Mesenteric fat pad (tissue), 1 donor: ENCODE data around the gene CHADL. TPM values are rescaled to one million over a fixed set of nuclear protein-coding genes. Genes with fewer than 3 reads are reported as not detected.
"Not testable (repeated sequence)": the region's sequence is repeated elsewhere in the genome, so short reads cannot be mapped to it uniquely, and the experiment has no call there.

Experiments
- DNase-seq: peaks from one replicate; pipeline ENCODE4 v3.0.0-alpha.2; 2020; ENCODE audit warnings: low spot score
- long read RNA-seq: library from polyadenylated mRNA; unstranded; transcript quantifications from one replicate; pipeline ENCODE4 v2.0.0, GENCODE V29; 2020
- total RNA-seq: library from RNA; stranded (reverse); fragmentation: NEBNext Ultra II Directional; extraction: Animal tissue kit (Norgen Biotek cat#: 25700); gene quantifications from one replicate; pipeline ENCODE4 v1.2.1, GENCODE V29; 2021
- donor health status: DM: yes; HTN: yes; CAD: no.

The CHADL gene
- total RNA-seq: 2.9 TPM
- long read RNA-seq, partial matches to known transcripts: 9 of 11 reads
- long read RNA-seq, other reads (novel, unspliced or antisense): 2 of 11 reads

GRCh38 chr22:41240377-41241132 is at the start of gene CHADL:
TSS of gene CHADL (minus strand) at chr22:41240931. CDS start at chr22:41240881, 50 bp downstream.
- no peak for DNase-seq

DNA sequence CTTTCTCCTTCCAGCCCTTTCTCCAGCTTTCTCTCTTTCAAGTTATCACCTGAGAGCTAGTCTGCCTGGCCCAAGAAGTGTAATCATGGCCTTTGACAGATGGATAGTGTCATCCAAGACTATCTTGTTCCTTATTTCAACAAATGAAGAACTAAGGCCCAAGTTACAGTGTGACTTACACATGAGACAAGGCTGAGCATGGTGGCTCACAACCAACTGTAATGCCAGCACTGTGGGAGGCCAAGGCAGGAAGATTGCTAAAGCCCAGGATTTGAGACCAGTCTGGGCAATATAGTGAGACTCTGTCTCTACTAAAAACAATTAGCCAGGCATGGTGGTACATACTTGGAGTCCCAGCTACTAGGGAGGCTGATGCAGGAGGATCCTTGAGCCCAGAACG is 48.9 kb upstream of the CHADL start:
- no peak for DNase-seq

DNA sequence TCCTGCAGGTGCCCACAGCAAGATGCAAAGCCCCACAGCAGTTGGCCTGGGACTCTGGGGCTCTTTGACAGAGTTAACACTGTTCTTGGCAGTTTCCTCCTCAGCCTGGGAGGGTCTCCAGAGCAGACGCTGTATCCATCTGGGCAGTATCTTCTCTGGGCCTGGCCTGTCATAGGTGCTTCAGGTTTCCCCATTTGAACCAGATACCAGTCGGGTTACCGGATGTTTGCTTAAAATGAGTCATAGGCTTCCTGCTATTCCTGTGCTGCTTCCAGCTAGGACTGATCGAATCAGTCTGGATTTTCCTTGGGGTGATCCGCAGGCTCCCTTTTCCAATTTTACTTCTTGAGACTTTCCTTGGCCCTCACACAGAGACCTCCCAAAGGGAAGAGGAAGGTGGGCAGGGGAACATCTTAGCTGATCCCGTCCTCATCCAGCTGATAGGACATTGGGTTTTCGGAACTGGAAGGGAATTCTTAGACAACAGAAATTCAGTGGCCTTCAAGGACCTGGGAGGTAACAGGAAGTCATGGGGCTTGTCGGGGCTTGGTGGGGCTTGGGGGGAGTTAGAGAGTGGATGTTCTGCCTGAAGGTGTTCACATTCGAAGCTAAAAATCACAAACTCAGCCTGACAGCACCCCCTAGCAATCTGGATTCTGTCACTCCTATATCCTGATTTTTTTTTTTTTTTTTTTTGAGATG is 47.7 kb upstream of the CHADL start:
- no peak for DNase-seq

DNA sequence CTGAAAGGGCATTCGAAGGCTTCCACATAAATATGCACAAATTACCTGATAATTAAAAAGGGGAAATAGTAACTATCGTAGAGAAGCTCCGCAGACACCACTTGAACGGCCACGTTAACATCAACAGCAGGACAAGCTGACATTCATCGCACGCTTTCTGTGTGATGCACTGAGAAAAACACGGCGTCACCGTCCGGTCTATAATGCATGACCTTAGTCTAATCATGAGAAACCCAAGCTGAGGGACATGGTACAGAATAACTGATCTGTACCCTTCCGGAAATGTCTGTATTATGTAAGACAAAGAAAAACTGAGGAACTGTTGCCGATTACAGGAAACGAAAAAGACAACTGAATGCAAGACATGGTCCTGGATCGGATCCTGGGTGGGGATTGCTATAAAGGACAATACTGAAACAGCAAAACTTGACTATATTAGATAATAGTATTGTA is 45.9 kb upstream of the CHADL start:
- DNase-seq: no peak

DNA sequence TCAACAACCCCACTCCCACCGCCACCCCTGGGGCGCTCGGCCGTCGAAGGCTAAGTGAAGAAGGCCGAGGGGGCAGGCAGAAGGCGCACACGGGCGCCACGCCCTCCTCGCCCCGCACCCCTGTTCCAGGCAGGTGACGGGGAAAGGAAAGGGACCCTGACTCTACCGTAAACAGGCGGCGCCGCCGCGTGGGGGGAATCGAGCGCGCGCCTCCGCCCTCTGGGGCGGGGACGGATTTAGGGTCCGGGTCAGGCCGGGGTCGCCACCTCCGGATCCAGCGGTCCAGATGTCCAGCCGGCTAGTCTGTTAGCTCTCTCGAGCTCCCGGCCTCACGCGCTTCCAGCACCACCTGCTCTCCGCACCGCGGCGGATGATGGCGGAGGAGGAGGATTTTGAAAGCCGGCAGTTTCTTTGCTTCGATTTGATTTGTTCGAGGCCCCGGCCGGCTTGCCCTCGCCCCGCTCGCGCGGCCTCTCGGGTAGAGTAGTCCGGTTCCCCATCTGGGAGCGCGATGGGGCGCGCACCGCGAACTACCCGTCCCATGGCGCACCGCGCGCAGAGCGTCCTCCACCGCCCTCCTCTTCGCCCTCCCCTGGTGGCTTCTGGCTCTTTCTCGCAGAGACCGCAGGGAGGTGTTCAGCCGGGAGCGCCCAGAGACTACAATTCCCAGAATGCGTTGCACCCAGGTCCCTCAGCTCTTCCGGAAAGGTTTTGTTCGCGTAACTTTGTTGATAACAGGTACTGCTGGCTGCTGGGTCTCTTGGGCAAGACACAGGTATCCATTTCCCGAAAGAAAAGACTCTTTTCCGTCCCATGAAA is 45.3 kb upstream of the CHADL start, which contains the start of gene RANGAP1:
TSS of gene RANGAP1 (minus strand) at position 368 of the 819 bp plus-strand sequence. CDS start 5,143 bp downstream, outside the sequence.
- peak; percentile 100 for DNase-seq

- peak; percentile 93 for DNase-seq
Observed at GRCh38 chr22:41285441-41285819, 44.7 kb upstream of the CHADL start.

DNA sequence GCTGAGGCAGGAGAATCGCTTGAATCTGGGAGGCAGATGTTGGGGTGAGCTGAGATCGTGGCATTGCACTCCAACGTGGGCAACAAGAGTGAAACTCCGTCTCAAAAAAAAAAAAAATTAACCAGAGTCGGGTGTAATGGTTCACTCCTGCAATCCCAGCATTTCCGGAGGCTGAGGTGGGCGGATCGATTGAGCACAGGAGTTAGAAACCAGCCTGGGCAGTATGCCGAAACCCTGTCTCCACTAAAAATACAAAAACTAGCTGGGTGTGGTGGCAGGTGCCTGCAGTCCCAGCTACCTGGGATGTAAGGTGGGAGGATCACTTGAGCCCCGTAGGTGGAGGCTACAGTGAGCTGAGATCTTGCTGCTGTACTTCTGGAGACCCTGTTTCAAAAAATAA is 43.7 kb upstream of the CHADL start:
- no peak for DNase-seq

DNA sequence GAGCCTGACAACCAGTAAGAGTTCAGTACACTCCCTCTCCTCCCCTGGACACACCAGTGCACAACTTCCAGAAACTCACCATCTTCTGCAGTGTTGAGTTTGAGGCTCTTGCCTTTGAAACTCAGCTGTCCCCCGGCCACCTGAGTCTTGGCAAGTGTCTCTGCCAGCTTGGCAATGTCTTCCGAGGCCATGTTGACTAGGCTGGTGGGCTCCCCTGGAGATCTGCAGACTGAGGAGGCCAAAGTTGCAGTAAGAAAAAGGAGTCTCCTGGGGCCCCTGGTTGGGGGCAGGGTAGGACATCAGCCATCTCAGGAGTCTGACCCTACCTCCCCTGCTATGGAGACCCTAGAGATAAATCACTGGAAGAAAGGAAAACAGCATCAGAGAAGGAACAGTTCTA is 40.1 kb upstream of the CHADL start:
- DNase-seq: no peak

DNA sequence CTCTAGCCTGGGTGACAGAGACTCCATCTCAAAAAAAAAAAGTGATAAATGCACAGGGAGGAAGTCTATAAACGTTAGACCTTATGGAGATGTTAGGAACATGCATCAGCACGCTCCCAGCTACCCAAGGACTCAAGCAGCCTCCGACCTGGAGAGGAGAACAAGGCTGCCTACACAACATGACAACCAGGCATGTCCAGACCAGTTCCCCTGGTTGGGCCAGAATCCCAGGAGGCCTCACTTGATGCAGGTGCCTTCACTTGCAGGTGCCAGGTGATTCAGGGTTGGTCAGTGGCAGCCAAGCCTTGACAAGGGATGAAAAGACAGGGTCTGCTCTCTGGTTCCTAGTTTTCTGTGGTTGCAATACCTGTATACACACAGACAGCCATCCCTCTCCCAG is 39.3 kb upstream of the CHADL start:
- DNase-seq: no peak

GRCh38 chr22:41274856-41275255 is 34.1 kb upstream of the CHADL start:
- DNase-seq: no peak

DNA sequence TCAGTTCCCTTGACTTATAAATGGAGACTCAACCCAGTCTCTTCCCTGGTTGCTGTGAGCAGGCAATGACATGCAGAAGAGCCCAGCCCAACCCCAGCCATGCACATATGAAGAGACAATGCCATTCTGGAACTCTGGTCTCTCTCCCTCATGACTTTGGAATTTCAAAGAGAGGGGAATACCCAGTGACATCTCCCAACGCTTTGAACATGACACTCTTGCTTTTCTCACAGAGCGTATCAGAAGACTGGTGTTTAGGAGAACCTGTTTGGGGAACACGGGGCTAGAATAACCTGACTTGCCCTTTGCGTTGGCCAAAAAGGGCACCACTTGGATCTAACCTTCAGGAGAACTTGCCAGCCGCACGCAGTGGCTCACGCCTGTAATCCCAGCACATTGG is 32.4 kb upstream of the CHADL start:
- DNase-seq: no peak

- DNase-seq: no peak
Observed at GRCh38 chr22:41271787-41272186, 31.1 kb upstream of the CHADL start.

DNA sequence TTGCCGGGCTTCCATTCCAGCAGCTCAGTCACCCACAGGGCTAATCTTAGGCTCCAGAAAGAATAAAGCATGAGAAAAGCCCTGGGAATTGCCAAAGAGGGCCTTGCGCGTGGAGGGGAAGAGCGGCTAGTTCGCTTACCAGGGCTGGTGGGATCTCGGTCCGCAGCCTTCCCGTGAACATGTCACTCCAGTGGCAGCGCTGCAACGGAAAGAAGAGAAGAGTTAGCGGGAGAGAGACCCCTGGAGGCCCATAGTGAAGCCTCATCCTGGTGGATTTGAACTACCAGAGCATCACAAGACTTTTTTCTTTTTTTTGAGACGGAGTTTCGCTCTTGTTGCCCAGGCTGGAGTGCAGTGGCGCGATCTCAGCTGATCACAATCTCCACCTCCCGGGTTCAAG is 27.2 kb upstream of the CHADL start:
- no peak for DNase-seq

GRCh38 chr22:41264408-41264941 is 23.7 kb upstream of the CHADL start:
- no peak for DNase-seq

DNA sequence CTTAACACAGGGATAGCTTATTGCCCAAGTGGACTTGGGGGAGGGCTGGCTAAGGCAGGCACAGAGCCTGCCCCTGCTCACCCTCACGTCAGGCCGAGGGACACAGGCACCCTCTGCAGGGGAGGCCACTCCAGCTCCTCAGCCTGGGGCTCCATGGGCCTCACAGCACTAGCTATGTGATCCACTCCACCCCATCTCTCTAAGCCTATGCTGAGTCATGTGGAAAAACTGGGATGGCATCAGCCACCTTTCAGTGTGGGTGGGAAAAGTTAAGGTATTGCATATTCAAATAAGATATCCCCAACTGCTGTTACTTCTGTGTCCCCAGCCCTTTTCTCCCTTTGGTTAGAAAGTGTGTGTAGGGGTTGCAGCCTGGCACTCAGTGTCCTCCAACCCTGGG is 23.0 kb upstream of the CHADL start:
- no peak for DNase-seq

GRCh38 chr22:41262250-41262765 is 21.6 kb upstream of the CHADL start:
- no peak for DNase-seq

DNA sequence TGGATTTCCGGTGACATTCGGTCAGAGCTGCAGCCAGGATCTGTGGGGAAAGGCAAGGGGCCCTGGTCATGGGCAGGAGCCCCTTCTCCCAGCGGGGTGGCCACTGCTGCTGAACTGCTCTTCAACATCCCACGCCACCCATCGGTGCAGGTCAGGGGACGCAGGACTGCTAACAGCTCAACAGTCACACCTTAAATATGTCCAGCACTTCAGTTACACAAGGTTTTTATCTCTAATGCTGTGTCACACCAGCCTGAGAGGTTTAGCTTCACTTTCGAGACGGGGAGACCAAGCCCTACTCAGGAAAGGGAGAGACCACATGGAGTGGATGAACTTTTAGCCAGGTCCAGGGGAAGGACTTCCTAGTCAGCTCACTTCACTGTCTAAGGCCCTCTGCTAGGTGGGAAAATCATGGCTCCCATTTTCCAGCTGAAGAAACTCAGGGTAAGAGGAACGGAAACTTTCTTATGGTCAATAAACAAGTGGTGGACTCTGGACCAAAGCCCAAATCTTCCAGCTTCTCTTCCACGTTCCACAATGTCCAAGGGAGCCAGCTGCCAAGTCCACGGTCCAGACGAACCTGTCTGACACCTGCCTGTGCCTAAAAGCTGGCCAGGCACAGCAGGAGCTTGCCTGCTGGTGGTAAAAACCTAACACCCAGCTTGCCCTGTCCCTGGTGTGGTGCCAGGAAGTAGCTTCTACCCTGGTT is 21.0 kb upstream of the CHADL start:
- DNase-seq: no peak

DNA sequence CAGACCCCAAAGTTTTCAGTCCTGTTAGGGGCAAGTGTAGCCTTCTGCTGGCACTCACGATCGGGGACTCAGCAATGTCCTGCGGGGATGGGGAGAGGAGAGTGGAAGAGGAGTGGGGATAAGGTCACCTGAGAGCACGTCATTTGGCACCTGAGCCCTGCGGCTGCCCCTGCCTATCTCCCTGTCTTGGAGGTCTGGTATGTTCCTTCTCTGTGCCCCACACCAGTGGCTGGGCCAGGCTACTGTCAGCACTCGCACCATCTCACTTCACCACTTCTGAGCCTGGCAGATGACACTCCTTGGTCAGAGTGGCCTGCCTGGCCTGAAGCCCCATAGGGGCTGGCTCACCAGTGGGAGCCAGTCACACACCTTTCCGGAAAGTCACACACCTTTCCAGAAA is 20.1 kb upstream of the CHADL start:
- DNase-seq: no peak

- DNase-seq: not testable (repeated sequence)
Observed at GRCh38 chr22:41259756-41260155, 19.0 kb upstream of the CHADL start.

DNA sequence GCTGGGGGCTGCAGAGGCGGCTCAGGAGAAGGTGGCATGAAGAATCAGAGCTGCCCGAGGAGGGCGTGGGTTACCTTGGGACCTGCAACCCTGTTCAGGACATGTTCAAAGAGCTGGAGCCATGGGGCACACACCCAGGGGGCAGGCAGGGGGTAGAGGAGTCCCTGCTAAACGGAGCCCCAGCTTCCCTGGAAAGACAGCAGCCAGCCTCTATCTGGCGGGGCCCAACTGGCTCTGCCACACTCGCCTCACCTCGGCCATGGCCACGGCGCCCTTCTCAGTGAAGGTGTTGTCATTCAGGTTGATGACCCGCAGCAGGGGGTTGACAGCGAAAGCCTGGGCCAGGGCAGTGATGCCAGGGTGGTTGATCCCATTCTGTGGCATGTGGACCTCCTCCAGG is 17.0 kb upstream of the CHADL start:
- DNase-seq: no peak
